GM12878 (cell line): ENCODE results near the gene MYO3B.

ENCODE experiments used
- CTCF ChIP-seq, 3 experiments: IDR thresholded peaks in 2 of 3; conservative IDR thresholded peaks in 1 of 3; 2 replicates each; pipeline ENCODE4 v1.5.1; 2011; ENCODE audit warnings: low read depth in 3 of 3, low read length in 3 of 3, mild to moderate bottlenecking in 3 of 3, control low read depth in 2 of 3, moderate library complexity in 2 of 3, inconsistent platforms in 1 of 3, mixed read lengths in 1 of 3; ENCODE audit not compliant: control insufficient read depth in 2 of 3, insufficient read depth in 1 of 3; ENCODE audit errors: extremely low read depth in 1 of 3
- HSF1 ChIP-seq: fragments of 150-350 bp; IDR thresholded peaks from 2 replicates; pipeline ENCODE4 v1.6.1; 2014; ENCODE audit warnings: mild to moderate bottlenecking, low read depth, low read length
- KDM1A ChIP-seq: fragments of 200-600 bp; sonication (generic); IDR thresholded peaks from 2 replicates; pipeline ENCODE4 v1.6.1; 2016; ENCODE audit warnings: borderline replicate concordance
- POLR2A ChIP-seq: IDR thresholded peaks from 2 replicates; pipeline ENCODE4 v1.6.1; 2011; ENCODE audit warnings: low read depth, mild to moderate bottlenecking, low read length
- POLR2AphosphoS2 ChIP-seq: IDR thresholded peaks from 2 replicates; pipeline ENCODE4 v1.6.1; 2011; ENCODE audit warnings: low read depth, mild to moderate bottlenecking, low read length, improper control_type of control experiment, moderate library complexity
- POLR2AphosphoS5 ChIP-seq: IDR thresholded peaks from 2 replicates; pipeline ENCODE4 v1.6.1; 2011; ENCODE audit warnings: mild to moderate bottlenecking, low read length, inconsistent platforms
- ZNF274 ChIP-seq: IDR thresholded peaks from one replicate; pipeline ENCODE4 v1.8.0; 2011; ENCODE audit not compliant: insufficient read length, insufficient read depth

GRCh38 chr2:170227507-170227947 is 49.6 kb downstream of the MYO3B start:
- TF ChIP-seq ZNF274 (no peak), POLR2AphosphoS2 (no peak), POLR2A (no peak), POLR2AphosphoS5 (no peak), CTCF (IDR thresholded peaks at IDR 0.05 in 2 of 3, conservative IDR thresholded peaks at IDR 0.05 in 1 of 3; ENCODE audit: control insufficient read depth in 2 of 3, extremely low read depth in 1 of 3, insufficient read depth in 1 of 3, low read depth in 3 of 3, low read length in 3 of 3) (no peak), HSF1 (no peak), KDM1A (no peak)
